ENCODE results near the gene PROSER3.

DNA sequence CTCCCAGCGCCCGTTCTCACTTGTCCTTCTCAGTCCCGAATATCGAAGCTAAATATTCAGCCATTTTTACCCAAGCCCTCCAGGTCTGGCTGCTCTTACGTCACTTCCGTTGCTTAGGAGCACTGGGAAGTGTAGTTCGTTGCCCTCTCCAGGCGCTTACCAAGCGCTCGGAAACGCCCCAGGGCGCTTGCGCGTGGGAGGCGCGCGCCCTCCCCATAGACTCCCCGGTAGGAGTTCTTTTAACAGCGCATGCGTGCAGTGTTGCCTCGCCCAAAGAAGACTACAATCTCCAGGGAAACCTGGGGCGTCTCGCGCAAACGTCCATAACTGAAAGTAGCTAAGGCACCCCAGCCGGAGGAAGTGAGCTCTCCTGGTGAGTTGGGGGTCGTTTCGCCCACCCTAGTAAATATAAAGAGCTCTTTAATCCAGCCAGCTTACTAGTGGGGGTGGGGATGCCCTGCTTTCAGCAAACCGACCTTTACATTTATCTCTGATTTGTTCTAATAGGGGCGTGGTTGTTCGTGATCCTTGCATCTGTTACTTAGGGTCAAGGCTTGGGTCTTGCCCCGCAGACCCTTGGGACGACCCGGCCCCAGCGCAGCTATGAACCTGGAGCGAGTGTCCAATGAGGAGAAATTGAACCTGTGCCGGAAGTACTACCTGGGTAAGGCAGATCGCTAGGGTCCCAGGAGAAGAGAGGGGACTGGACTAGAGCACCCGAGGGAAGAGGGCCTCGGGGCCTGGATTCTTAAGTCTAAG is 12.5 kb upstream of the PROSER3 start, which contains the start of the genes PSENEN and U2AF1L4:
- TF ChIP-seq POLR2A (IDR thresholded peaks at IDR 0.05) = peak in 2 of 4 donors; percentile 39 to 45
- TF ChIP-seq, protein P1, sequence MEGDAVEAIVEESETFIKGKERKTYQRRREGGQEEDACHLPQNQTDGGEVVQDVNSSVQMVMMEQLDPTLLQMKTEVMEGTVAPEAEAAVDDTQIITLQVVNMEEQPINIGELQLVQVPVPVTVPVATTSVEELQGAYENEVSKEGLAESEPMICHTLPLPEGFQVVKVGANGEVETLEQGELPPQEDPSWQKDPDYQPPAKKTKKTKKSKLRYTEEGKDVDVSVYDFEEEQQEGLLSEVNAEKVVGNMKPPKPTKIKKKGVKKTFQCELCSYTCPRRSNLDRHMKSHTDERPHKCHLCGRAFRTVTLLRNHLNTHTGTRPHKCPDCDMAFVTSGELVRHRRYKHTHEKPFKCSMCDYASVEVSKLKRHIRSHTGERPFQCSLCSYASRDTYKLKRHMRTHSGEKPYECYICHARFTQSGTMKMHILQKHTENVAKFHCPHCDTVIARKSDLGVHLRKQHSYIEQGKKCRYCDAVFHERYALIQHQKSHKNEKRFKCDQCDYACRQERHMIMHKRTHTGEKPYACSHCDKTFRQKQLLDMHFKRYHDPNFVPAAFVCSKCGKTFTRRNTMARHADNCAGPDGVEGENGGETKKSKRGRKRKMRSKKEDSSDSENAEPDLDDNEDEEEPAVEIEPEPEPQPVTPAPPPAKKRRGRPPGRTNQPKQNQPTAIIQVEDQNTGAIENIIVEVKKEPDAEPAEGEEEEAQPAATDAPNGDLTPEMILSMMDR (IDR thresholded peaks at IDR 0.05) = no peak
